GM23338 (cell line): ENCODE results near the gene ANGPT4. TPM values are rescaled to one million over a fixed set of nuclear protein-coding genes. Genes with fewer than 3 reads are reported as not detected.

Experiments
- ATAC-seq: fragments of 200-7000 bp; cut with Tn5 transposase; 3 replicates; pipeline ENCODE4 v1.9.1; 2020
- DNase-seq: peaks from one replicate; pipeline ENCODE4 v3.0.0-alpha.2; 2015; ENCODE audit warnings: low spot score
- H2AFZ ChIP-seq: fragments of 200-600 bp; sonication (generic); 2 replicates; pipeline ENCODE4 v1.8.0; 2016; ENCODE audit warnings: antibody characterized with exemption, mild to moderate bottlenecking, moderate library complexity
- H3F3A ChIP-seq: fragments of 200-600 bp; sonication (generic); replicated peaks from 2 replicates; pipeline ENCODE4 v1.8.0; 2017; ENCODE audit warnings: antibody characterized with exemption, mixed run types, low read depth
- H3K27ac ChIP-seq: fragments of 200-600 bp; sonication (generic); 2 replicates; pipeline ENCODE4 v1.6.1; 2016; ENCODE audit warnings: low read depth
- H3K27me3 ChIP-seq: fragments of 200-600 bp; sonication (generic); 2 replicates; pipeline ENCODE4 v1.8.0; 2016; ENCODE audit warnings: mild to moderate bottlenecking, mixed run types, moderate library complexity; ENCODE audit not compliant: insufficient read depth
- H3K36me3 ChIP-seq: fragments of 200-600 bp; sonication (generic); 2 replicates; pipeline ENCODE4 v1.8.0; 2016; ENCODE audit warnings: mild to moderate bottlenecking; ENCODE audit not compliant: insufficient read depth
- H3K4me1 ChIP-seq: fragments of 200-600 bp; sonication (generic); 2 replicates; pipeline ENCODE4 v1.8.0; 2016; ENCODE audit warnings: mild to moderate bottlenecking, moderate library complexity; ENCODE audit not compliant: insufficient read depth
- H3K4me2 ChIP-seq: fragments of 200-600 bp; sonication (generic); 2 replicates; pipeline ENCODE4 v1.7.1; 2017; ENCODE audit warnings: mixed run types
- H3K4me3 ChIP-seq: fragments of 200-600 bp; sonication (generic); 2 replicates; pipeline ENCODE4 v1.6.1; 2016; ENCODE audit warnings: mixed run types
- H3K79me2 ChIP-seq: fragments of 200-600 bp; sonication (generic); replicated peaks from 2 replicates; pipeline ENCODE4 v1.8.0; 2017; ENCODE audit warnings: mild to moderate bottlenecking; ENCODE audit not compliant: insufficient read depth
- H3K9me2 ChIP-seq: fragments of 200-600 bp; sonication (generic); 2 replicates; pipeline ENCODE4 v1.8.0; 2017; ENCODE audit not compliant: insufficient read depth
- H4K20me1 ChIP-seq: fragments of 200-600 bp; sonication (generic); replicated peaks from 2 replicates; pipeline ENCODE4 v1.8.0; 2017; ENCODE audit warnings: mild to moderate bottlenecking; ENCODE audit not compliant: insufficient read depth
- H3K27ac Mint-ChIP-seq: 2 replicates; pipeline ENCODE4 v1.8.0; 2020; ENCODE audit warnings: inconsistent platforms, mild to moderate bottlenecking, moderate library complexity, mixed read lengths
- H3K27me3 Mint-ChIP-seq: 3 replicates; pipeline ENCODE4 v1.8.0; 2022; ENCODE audit warnings: low read depth, mild to moderate bottlenecking, moderate library complexity, mixed read lengths, inconsistent platforms; ENCODE audit not compliant: insufficient read depth, poor library complexity
- H3K36me3 Mint-ChIP-seq: 3 replicates; pipeline ENCODE4 v1.8.0; 2021; ENCODE audit warnings: low read depth, mild to moderate bottlenecking, inconsistent platforms, moderate library complexity, mixed read lengths
- H3K4me1 Mint-ChIP-seq: 3 replicates; pipeline ENCODE4 v1.8.0; 2020; ENCODE audit warnings: mild to moderate bottlenecking, inconsistent platforms, mixed read lengths
- H3K4me3 Mint-ChIP-seq: 3 replicates; pipeline ENCODE4 v1.8.0; 2021; ENCODE audit warnings: moderate library complexity, mild to moderate bottlenecking, inconsistent platforms, mixed read lengths
- H3K9me3 Mint-ChIP-seq: 3 replicates; pipeline ENCODE4 v1.8.0; 2020; ENCODE audit warnings: moderate library complexity, mild to moderate bottlenecking, inconsistent platforms, mixed read lengths
- CREB1 ChIP-seq: fragments of 250-450 bp; sonication (Bioruptor Pico); IDR thresholded peaks from 2 replicates; pipeline ENCODE4 v1.5.0; 2020; ENCODE audit warnings: low read depth, mild to moderate bottlenecking, moderate library complexity
- CTCF ChIP-seq, 2 experiments: fragments of 200-600 bp in 1 of 2; sonication (generic) in 1 of 2; conservative IDR thresholded peaks; 2 replicates each; pipeline versions ENCODE4 v1.5.1 to v1.6.1; 2016 to 2017; ENCODE audit warnings: antibody characterized with exemption in 2 of 2, low read depth in 2 of 2, mild to moderate bottlenecking in 2 of 2, moderate library complexity in 1 of 2
- EZH2 ChIP-seq: fragments of 200-600 bp; sonication (generic); IDR thresholded peaks from one replicate; pipeline ENCODE4 v1.8.0; 2017; ENCODE audit warnings: antibody characterized with exemption, mild to moderate bottlenecking, low read depth; ENCODE audit not compliant: unreplicated experiment
- EZH2phosphoT487 ChIP-seq: fragments of 200-600 bp; sonication (generic); IDR thresholded peaks from one replicate; pipeline ENCODE4 v1.8.1; 2018; ENCODE audit warnings: antibody characterized with exemption; ENCODE audit not compliant: unreplicated experiment
- JUNB ChIP-seq: IDR thresholded peaks from one replicate; pipeline ENCODE4 v1.6.1; 2016; ENCODE audit warnings: antibody characterized with exemption; ENCODE audit not compliant: unreplicated experiment
- NANOG ChIP-seq: IDR thresholded peaks from 2 replicates; pipeline ENCODE4 v1.6.1; 2016; ENCODE audit warnings: antibody characterized with exemption, borderline replicate concordance
- POLR2AphosphoS5 ChIP-seq: IDR thresholded peaks from 2 replicates; pipeline ENCODE4 v1.6.1; 2016; ENCODE audit warnings: antibody characterized with exemption, low read depth
- REST ChIP-seq: IDR thresholded peaks from one replicate; pipeline ENCODE4 v1.6.1; 2018; ENCODE audit warnings: antibody characterized with exemption; ENCODE audit not compliant: unreplicated experiment
- STAT1 ChIP-seq: IDR thresholded peaks from one replicate; pipeline ENCODE4 v1.6.1; 2016; ENCODE audit warnings: antibody characterized with exemption; ENCODE audit not compliant: unreplicated experiment
- ZNF114 ChIP-seq: fragments of 250-450 bp; sonication (Bioruptor Pico); IDR thresholded peaks from 2 replicates; pipeline ENCODE4 v1.5.0; 2020; ENCODE audit warnings: mild to moderate bottlenecking, moderate library complexity
- ZNF331 ChIP-seq: fragments of 250-450 bp; sonication (Bioruptor Pico); IDR thresholded peaks from 2 replicates; pipeline ENCODE4 v1.5.0; 2020; ENCODE audit warnings: low read depth, mild to moderate bottlenecking, moderate library complexity
- polyA plus RNA-seq: library from polyadenylated mRNA; unstranded; fragments of >200 nt; fragmentation: Nextera tagmentation; extraction: Ambion mirVana; gene quantifications from 2 replicates; pipeline ENCODE4 v1.2.1, GENCODE V29; 2016
- total RNA-seq: library from RNA; depleted of rRNA; stranded (reverse); fragments of >200 nt; shearing (Covaris generic); gene quantifications from 2 replicates; pipeline ENCODE4 v1.2.3, GENCODE V29; 2014
- TF ChIP-seq, protein P1 (sequence below): IDR thresholded peaks from 2 replicates; pipeline ENCODE4 v1.6.1; 2016; ENCODE audit warnings: antibody characterized with exemption
- TF ChIP-seq, protein P2 (sequence below): fragments of 250-450 bp; sonication (Bioruptor Pico); IDR thresholded peaks from 2 replicates; pipeline ENCODE4 v1.5.0; 2020; ENCODE audit warnings: mild to moderate bottlenecking, moderate library complexity

The ANGPT4 gene
- total and polyA plus RNA-seq, 2 experiments from 2014 or later: 0.17 TPM; not detected in 1

- Histone ChIP-seq H3K27ac (no peak overlapping the region), H4K20me1 (no peaks in the 10 kb centered on the region), H3K4me2 (no peak overlapping the region), H2AFZ (no peak overlapping the region), H3K27me3 (no peaks in the 10 kb centered on the region), H3F3A (no peaks in the 10 kb centered on the region), H3K36me3 (no peaks in the 10 kb centered on the region), H3K4me3 (no peak overlapping the region), H3K79me2 (no peaks in the 10 kb centered on the region), H3K9me2 (0 out of 2 replicates have a peak, but pooled peaks cover 2% of the 10 kb centered on the region), H3K4me1 (no peaks in the 10 kb centered on the region)
- Mint-ChIP-seq H3K36me3 (no peaks in the 10 kb centered on the region), H3K4me3 (no peak overlapping the region), H3K9me3 (no peaks in the 10 kb centered on the region), H3K4me1 (peaks cover 3% of the 10 kb centered on the region; the same call in 1 of the 3 replicates), H3K27ac (no peak overlapping the region), H3K27me3 (peaks cover 7% of the 10 kb centered on the region)
- no peak for DNase-seq
- ATAC-seq: no peak
- TF ChIP-seq ZNF331 (CRISPR knock-in tag) (no peak), JUNB (no peak), CTCF (conservative IDR thresholded peaks at IDR 0.05; ENCODE audit: low read depth in 2 of 2) (no peak), ZNF114 (CRISPR knock-in tag) (no peak), EZH2 (no peak), NANOG (no peak), POLR2AphosphoS5 (no peak), REST (no peak), STAT1 (no peak), CREB1 (no peak), EZH2phosphoT487 (no peak)
- TF ChIP-seq, protein P1, sequence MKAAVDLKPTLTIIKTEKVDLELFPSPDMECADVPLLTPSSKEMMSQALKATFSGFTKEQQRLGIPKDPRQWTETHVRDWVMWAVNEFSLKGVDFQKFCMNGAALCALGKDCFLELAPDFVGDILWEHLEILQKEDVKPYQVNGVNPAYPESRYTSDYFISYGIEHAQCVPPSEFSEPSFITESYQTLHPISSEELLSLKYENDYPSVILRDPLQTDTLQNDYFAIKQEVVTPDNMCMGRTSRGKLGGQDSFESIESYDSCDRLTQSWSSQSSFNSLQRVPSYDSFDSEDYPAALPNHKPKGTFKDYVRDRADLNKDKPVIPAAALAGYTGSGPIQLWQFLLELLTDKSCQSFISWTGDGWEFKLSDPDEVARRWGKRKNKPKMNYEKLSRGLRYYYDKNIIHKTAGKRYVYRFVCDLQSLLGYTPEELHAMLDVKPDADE: no peak
- TF ChIP-seq, protein P2, sequence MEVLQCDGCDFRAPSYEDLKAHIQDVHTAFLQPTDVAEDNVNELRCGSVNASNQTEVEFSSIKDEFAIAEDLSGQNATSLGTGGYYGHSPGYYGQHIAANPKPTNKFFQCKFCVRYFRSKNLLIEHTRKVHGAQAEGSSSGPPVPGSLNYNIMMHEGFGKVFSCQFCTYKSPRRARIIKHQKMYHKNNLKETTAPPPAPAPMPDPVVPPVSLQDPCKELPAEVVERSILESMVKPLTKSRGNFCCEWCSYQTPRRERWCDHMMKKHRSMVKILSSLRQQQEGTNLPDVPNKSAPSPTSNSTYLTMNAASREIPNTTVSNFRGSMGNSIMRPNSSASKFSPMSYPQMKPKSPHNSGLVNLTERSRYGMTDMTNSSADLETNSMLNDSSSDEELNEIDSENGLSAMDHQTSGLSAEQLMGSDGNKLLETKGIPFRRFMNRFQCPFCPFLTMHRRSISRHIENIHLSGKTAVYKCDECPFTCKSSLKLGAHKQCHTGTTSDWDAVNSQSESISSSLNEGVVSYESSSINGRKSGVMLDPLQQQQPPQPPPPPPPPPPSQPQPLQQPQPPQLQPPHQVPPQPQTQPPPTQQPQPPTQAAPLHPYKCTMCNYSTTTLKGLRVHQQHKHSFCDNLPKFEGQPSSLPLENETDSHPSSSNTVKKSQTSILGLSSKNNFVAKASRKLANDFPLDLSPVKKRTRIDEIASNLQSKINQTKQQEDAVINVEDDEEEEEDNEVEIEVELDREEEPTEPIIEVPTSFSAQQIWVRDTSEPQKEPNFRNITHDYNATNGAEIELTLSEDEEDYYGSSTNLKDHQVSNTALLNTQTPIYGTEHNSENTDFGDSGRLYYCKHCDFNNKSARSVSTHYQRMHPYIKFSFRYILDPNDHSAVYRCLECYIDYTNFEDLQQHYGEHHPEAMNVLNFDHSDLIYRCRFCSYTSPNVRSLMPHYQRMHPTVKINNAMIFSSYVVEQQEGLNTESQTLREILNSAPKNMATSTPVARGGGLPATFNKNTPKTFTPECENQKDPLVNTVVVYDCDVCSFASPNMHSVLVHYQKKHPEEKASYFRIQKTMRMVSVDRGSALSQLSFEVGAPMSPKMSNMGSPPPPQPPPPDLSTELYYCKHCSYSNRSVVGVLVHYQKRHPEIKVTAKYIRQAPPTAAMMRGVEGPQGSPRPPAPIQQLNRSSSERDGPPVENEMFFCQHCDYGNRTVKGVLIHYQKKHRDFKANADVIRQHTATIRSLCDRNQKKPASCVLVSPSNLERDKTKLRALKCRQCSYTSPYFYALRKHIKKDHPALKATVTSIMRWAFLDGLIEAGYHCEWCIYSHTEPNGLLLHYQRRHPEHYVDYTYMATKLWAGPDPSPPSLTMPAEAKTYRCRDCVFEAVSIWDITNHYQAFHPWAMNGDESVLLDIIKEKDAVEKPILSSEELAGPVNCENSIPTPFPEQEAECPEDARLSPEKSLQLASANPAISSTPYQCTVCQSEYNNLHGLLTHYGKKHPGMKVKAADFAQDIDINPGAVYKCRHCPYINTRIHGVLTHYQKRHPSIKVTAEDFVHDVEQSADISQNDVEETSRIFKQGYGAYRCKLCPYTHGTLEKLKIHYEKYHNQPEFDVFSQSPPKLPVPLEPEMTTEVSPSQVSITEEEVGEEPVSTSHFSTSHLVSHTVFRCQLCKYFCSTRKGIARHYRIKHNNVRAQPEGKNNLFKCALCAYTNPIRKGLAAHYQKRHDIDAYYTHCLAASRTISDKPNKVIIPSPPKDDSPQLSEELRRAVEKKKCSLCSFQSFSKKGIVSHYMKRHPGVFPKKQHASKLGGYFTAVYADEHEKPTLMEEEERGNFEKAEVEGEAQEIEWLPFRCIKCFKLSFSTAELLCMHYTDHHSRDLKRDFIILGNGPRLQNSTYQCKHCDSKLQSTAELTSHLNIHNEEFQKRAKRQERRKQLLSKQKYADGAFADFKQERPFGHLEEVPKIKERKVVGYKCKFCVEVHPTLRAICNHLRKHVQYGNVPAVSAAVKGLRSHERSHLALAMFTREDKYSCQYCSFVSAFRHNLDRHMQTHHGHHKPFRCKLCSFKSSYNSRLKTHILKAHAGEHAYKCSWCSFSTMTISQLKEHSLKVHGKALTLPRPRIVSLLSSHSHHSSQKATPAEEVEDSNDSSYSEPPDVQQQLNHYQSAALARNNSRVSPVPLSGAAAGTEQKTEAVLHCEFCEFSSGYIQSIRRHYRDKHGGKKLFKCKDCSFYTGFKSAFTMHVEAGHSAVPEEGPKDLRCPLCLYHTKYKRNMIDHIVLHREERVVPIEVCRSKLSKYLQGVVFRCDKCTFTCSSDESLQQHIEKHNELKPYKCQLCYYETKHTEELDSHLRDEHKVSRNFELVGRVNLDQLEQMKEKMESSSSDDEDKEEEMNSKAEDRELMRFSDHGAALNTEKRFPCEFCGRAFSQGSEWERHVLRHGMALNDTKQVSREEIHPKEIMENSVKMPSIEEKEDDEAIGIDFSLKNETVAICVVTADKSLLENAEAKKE (CRISPR knock-in tag): no peak
Observed at GRCh38 chr20:896501-897025, 19.6 kb downstream of the ANGPT4 start.
